T-helper 2 cell treated with Interferon-gamma antibody and Interleukin-4, amounts not matched to agents 5 μg/mL and 100 μg/mL, for 36 hours (primary cell): ENCODE results near the gene SLC4A9.
"Not testable (repeated sequence)": the region's sequence is repeated elsewhere in the genome, so short reads cannot be mapped to it uniquely, and the experiment has no call there.

Experiments used
- DNase-seq: peaks from one replicate; pipeline ENCODE4 v3.0.0; 2021; ENCODE audit warnings: low spot score
- H3K27ac Mint-ChIP-seq: one replicate; pipeline ENCODE4 v1.8.0; 2021; ENCODE audit warnings: mild to moderate bottlenecking, mixed read lengths
- H3K27me3 Mint-ChIP-seq: one replicate; pipeline ENCODE4 v1.8.0; 2021; ENCODE audit warnings: low read depth, mixed read lengths
- H3K36me3 Mint-ChIP-seq: one replicate; pipeline ENCODE4 v1.8.0; 2021; ENCODE audit warnings: low read depth, mixed read lengths
- H3K4me1 Mint-ChIP-seq: one replicate; pipeline ENCODE4 v1.8.0; 2021; ENCODE audit warnings: low read depth, mixed read lengths
- H3K4me3 Mint-ChIP-seq: one replicate; pipeline ENCODE4 v1.8.0; 2022; ENCODE audit warnings: mild to moderate bottlenecking, moderate library complexity, mixed read lengths
- H3K9me3 Mint-ChIP-seq: one replicate; pipeline ENCODE4 v1.8.0; 2021; ENCODE audit warnings: mixed read lengths

Gene SLC4A9

DNA sequence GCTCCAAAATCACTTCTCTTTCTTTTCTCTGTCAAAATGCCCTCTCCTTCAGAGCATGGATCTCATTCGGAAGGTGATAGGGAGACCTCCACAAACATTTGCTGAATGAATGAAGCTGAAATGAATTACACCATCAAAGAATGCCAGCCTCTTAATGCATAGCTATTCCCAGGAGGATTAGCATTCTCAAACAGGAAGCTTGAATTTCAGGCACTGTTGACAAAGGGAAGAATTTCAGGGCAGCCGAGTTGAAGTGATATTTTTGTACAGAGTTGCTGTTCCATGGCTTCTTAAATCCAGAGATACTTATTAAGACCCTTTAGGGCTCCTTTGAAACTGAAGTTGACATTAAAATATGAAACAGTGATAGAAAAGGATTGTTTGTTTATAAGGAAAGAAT is 32.4 kb upstream of the SLC4A9 start:
- peaks cover 3% of the 10 kb centered on the region for H3K36me3 Mint-ChIP-seq
- peaks cover 5% of the 10 kb centered on the region for H3K27me3 Mint-ChIP-seq
- H3K9me3 Mint-ChIP-seq: no peaks in the 10 kb centered on the region
- H3K27ac Mint-ChIP-seq: no peak overlapping the region
- no peak for DNase-seq
- H3K4me3 Mint-ChIP-seq: no peak overlapping the region
- H3K4me1 Mint-ChIP-seq: no peaks in the 10 kb centered on the region

DNA sequence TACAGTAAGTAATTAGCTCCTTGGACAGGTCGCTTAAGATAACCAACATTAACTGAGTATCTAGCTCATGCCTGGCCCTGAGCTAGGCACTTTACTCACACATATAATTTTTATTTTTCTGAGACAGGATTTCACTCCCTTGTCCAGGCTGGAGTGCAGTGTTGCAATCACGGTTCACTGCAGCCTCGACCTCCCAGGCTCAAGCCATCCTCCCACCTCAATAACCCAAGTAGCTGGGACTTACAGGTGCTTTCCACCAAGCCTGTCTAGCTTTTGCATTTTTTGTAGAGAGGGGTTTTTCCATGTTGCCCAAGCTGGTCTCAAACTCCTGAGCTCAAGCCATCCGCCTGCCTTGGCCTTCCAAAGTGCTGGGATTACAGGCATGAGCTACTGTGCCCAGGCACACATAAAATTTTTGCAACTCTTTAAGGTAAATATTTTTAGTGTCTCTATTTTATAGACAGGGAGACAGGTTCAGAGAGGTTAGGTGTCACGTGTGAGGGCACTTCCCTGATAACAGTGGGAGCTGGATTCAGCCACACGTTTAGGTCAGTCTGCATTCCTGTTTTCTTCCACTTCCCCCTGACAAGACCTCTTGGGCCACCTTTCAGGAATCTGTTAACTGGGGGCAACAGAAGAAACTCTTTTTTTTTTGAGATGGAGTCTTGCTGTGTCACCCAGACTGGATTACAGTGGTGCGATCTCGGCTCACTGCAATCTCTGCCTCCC is 31.8 kb upstream of the SLC4A9 start:
- Mint-ChIP-seq H3K9me3 (no peaks in the 10 kb centered on the region), H3K36me3 (peaks cover 5% of the 10 kb centered on the region), H3K4me1 (no peaks in the 10 kb centered on the region), H3K27ac (no peak overlapping the region), H3K27me3 (peaks cover 5% of the 10 kb centered on the region), H3K4me3 (no peak overlapping the region)
- DNase-seq: no peak

DNA sequence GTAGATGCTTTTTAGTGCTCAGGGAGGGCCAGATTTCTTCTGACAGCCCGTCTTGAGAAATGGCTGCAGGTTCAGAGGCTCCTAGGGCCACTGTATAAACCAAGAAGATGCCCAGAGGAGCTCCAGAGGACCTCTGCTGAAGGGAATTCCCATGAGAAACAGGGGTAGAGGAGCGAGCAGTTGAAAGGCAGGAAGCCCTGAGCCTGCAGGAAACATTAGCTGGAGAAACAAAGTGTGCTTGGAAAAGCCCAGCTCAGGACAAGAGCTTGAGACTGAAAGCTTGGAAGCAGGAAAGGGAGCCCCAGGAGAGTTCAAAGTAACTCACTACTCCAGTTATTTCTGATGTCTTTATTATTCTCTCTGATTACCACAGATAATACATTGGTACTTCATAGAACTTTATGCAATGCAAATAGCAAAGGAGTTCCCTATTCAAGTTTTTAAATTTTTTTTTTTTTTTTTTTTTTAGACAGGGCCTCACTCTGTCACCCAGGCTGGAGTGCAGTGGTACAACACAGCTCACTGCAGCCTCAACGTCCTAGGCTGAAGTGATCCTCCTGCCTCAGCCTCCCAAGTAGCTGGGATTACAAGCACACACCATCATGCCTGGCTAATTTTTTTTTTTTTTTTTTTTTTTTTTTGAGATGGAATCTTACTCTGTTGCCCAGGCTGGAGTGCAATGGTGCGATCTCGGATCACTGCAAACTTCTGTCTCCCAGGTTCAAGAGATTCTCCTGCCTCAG is 30.1 kb upstream of the SLC4A9 start:
- no peaks in the 10 kb centered on the region for H3K4me1 Mint-ChIP-seq
- no peak for DNase-seq
- H3K9me3 Mint-ChIP-seq: no peaks in the 10 kb centered on the region
- no peak overlapping the region for H3K27ac Mint-ChIP-seq
- peaks cover 18% of the 10 kb centered on the region for H3K36me3 Mint-ChIP-seq
- peaks cover 5% of the 10 kb centered on the region for H3K27me3 Mint-ChIP-seq
- no peak overlapping the region for H3K4me3 Mint-ChIP-seq

DNA sequence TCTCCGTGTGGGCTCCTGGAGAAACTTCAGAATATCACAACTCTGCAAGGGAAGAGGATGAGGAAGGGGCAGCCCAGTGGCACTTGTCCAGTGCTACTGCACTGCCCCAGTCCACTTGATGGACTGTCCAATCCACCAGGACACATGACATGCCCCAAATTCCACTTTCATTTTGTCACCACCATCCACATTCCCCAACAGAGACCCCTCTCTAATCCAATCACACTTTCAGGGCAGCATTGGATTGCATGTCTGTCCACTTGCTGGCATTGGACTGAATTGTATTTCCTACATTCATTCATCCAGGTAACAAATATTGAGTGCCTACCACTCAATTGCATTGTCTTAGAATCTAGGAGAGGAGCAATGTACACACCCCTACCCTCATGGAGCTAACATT is 28.4 kb upstream of the SLC4A9 start:
- no peaks in the 10 kb centered on the region for H3K4me1 Mint-ChIP-seq
- peaks cover 25% of the 10 kb centered on the region for H3K36me3 Mint-ChIP-seq
- peaks cover 5% of the 10 kb centered on the region for H3K27me3 Mint-ChIP-seq
- H3K4me3 Mint-ChIP-seq: no peak overlapping the region
- no peak for DNase-seq
- no peak overlapping the region for H3K27ac Mint-ChIP-seq
- no peaks in the 10 kb centered on the region for H3K9me3 Mint-ChIP-seq

DNA sequence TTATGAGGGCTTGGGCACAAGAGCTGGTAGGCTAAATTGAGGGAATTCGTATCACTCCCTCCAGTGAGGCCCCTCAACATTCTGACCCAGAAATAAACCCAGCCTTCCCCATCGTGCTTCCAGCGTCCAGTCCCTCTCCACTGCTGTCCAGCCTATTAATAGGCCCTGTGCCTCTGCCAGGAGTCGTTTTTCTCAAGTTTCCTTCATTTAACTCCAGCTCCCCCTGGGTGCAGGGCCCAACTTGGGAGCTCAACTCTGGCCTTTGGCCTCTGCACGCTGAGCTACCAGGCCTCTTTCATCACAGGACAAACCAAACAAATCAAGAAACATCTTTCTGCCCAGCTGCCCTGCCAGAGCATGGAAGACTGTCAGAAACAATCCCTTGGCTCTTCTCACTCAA is 23.6 kb upstream of the SLC4A9 start:
- Mint-ChIP-seq H3K27me3 (no peaks in the 10 kb centered on the region), H3K36me3 (peaks cover 39% of the 10 kb centered on the region), H3K27ac (peak overlapping the region; percentile 49), H3K9me3 (no peaks in the 10 kb centered on the region), H3K4me3 (no peak overlapping the region), H3K4me1 (peaks cover 14% of the 10 kb centered on the region)
- no peak for DNase-seq

DNA sequence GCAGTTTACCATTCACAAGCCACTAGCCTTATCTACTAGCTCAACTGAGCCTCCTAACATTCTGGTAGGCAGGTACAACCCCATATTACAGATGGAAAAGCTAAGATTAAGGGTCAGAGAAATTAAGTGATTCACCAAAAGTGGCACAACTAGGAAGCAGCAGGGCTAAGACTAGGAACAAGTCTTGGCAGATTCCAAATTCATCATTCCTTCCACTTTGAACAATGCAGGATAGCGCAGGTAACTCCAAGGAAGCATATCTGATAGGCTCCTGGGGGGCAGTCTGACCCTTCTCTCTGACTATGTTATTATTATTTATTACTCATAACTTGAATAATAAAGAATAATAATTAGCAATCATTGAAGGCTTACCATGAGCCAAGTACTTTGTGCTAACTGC is 22.1 kb upstream of the SLC4A9 start:
- H3K27me3 Mint-ChIP-seq: no peaks in the 10 kb centered on the region
- peaks cover 44% of the 10 kb centered on the region for H3K36me3 Mint-ChIP-seq
- no peak for DNase-seq
- no peak overlapping the region for H3K27ac Mint-ChIP-seq
- H3K4me3 Mint-ChIP-seq: no peak overlapping the region
- peaks cover 26% of the 10 kb centered on the region for H3K4me1 Mint-ChIP-seq
- no peaks in the 10 kb centered on the region for H3K9me3 Mint-ChIP-seq

DNA sequence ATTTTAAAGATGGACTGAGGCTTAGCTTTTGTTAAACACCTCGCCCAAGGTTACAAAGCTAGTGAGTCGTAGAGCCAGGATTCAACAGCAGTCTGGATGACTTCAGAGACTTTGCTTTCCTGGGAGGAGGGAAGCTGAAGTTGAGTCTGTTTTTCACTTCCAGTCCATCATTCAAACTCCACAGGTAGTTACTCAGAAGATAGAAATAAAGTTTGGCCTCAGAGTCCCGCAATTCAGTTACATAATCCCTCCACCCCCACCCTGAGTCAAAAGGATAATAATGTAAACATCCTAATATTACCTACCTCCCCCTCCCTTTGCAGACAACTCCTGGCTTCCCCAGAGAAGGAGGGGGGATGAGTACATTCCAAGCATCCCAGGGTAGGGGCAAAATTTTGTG is 21.7 kb upstream of the SLC4A9 start:
- no peak for DNase-seq
- Mint-ChIP-seq H3K9me3 (no peaks in the 10 kb centered on the region), H3K4me3 (no peak overlapping the region), H3K4me1 (peaks cover 31% of the 10 kb centered on the region), H3K27me3 (no peaks in the 10 kb centered on the region), H3K36me3 (peaks cover 44% of the 10 kb centered on the region), H3K27ac (no peak overlapping the region)

DNA sequence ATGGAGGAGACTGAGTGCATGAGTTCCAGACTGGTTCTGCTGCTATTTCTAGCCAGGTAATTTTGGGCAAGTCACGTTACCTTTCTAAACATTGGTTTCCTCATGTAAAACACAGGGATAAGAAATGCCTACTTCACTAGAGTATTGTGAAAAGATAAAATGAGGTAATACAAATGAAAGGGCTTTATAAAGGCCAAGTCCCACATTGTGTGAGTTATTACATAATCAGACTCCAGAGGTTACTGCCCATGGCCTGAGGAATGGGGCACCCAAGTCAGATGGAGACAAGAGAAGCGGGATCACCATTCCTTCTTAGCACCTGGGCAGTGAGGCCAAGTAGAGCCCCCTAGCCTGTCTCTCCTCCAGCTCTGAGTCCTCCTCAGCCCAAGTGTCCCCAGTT is 21.1 kb upstream of the SLC4A9 start:
- peaks cover 36% of the 10 kb centered on the region for H3K4me1 Mint-ChIP-seq
- peaks cover 40% of the 10 kb centered on the region for H3K36me3 Mint-ChIP-seq
- H3K9me3 Mint-ChIP-seq: no peaks in the 10 kb centered on the region
- no peak for DNase-seq
- H3K27me3 Mint-ChIP-seq: no peaks in the 10 kb centered on the region
- no peak overlapping the region for H3K27ac Mint-ChIP-seq
- H3K4me3 Mint-ChIP-seq: no peak overlapping the region

DNA sequence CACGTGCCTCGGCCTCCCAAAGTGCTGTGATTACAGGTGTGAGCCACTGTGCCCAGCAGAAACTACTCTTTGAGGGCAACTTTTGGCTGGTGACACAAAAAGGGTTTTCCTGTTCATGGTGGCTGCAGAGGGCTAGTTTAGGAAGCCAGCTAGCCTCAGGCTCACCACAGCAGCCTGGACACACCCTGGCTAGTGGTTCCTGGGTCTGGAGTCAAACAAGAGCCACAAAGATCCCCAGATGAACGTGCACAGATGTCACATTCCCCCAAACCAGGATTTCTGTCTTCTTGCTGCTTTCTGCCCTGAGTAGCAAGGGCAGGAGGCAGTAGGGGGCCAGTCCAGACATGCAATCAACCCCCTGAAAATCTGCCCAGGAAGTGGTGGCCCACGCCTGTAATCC is 20.4 kb upstream of the SLC4A9 start:
- Mint-ChIP-seq H3K27ac (no peak overlapping the region), H3K36me3 (peaks cover 36% of the 10 kb centered on the region), H3K27me3 (no peaks in the 10 kb centered on the region), H3K9me3 (no peaks in the 10 kb centered on the region), H3K4me1 (peaks cover 42% of the 10 kb centered on the region), H3K4me3 (no peak overlapping the region)
- DNase-seq: no peak

DNA sequence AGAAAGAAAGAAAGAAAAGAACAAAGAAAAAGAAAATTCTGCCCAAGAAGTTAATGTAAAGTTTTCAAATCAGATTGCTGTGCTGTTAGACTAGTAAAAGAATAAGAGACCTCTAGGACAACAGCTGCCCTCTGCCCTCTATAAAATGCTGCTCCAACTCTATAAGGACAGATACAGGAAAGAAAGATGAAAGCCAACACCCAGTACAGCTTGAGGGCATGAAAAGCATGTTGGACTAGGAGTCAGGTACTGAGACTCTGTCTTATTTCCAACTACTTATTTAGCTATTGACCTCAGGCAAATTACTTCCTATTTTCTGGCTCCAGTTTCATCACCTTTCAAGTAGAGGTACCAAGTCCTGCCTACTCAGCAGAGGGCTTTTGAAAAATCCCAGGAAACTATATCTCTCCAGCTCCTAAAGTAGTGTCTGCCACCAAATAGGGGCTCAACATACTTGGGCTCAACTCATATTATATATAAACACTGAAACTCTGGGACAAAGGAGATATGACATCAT is 19.3 kb upstream of the SLC4A9 start:
- Mint-ChIP-seq H3K4me1 (peaks cover 48% of the 10 kb centered on the region), H3K4me3 (peak overlapping the region; percentile 27), H3K9me3 (no peaks in the 10 kb centered on the region), H3K36me3 (peaks cover 29% of the 10 kb centered on the region), H3K27me3 (no peaks in the 10 kb centered on the region), H3K27ac (peak overlapping the region; percentile 14)
- DNase-seq: no peak

DNA sequence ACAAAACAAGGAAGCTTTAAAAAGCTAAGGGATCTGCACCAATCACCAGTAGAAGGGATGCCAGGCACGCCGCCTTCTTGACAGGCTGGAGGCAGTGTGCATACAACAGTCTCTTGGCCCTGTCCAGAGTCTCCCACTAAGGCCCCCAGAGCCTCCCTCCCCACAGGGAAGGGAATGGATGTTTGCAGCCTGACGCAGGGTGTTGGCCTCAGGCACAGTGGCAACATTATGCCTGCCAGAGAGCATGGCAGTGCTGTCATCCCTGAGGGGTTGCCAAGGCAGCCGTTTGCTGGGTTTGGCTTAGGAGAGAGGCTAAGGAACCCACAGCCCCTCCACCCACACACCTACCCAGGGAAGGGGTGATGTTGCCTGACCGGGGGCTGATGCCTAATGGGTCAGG is 18.4 kb upstream of the SLC4A9 start:
- DNase-seq: no peak
- Mint-ChIP-seq H3K9me3 (no peaks in the 10 kb centered on the region), H3K4me3 (peak overlapping the region; percentile 80), H3K27ac (peak overlapping the region; percentile 31), H3K27me3 (no peaks in the 10 kb centered on the region), H3K4me1 (peaks cover 48% of the 10 kb centered on the region), H3K36me3 (peaks cover 25% of the 10 kb centered on the region)

DNA sequence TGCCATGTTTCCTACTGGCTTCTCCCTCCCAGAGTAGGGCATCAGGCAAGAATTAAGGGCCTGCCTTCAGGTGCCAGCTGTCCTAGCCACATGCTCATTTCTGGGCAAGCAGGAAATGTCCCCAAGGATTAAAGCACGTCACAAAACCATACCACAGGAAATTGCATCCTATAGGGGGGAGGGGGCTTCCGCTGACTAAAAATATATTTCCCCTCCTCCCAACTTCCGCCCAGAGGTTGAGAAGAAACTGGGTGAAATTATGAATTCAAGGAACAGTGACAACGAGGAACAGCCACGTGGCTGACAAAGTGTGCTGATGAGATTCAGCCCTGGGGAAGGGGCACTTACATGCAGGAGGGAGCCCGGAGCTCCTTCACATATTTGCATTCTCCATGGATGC is 17.7 kb upstream of the SLC4A9 start:
- peaks cover 25% of the 10 kb centered on the region for H3K36me3 Mint-ChIP-seq
- peak overlapping the region; percentile 80 for H3K4me3 Mint-ChIP-seq
- DNase-seq: peak; percentile 48
- H3K9me3 Mint-ChIP-seq: no peaks in the 10 kb centered on the region
- no peaks in the 10 kb centered on the region for H3K27me3 Mint-ChIP-seq
- H3K27ac Mint-ChIP-seq: peak overlapping the region; percentile 88
- peaks cover 53% of the 10 kb centered on the region for H3K4me1 Mint-ChIP-seq

DNA sequence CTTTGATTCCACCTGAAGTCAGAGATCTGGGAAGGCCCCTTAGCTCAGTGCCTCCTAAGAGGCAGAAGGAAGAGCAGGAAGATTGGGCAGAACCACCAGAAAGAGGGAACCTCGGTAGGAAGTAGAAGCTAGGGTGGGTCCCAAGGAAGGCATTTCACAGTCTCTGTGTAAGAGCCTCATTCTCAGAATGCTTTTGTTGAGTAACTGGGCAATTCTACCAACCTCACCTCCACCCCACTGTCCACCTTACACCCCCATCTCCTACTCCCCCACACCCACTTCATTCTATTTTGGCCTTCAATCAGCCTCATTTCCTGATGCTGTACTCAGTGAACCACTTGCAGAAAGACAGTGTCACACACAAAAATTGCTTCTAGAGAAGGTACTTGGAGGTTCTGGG is 17.1 kb upstream of the SLC4A9 start:
- peaks cover 25% of the 10 kb centered on the region for H3K36me3 Mint-ChIP-seq
- peak overlapping the region; percentile 80 for H3K4me3 Mint-ChIP-seq
- no peaks in the 10 kb centered on the region for H3K9me3 Mint-ChIP-seq
- H3K4me1 Mint-ChIP-seq: peaks cover 55% of the 10 kb centered on the region
- H3K27me3 Mint-ChIP-seq: no peaks in the 10 kb centered on the region
- DNase-seq: no peak
- peak overlapping the region; percentile 88 for H3K27ac Mint-ChIP-seq

DNA sequence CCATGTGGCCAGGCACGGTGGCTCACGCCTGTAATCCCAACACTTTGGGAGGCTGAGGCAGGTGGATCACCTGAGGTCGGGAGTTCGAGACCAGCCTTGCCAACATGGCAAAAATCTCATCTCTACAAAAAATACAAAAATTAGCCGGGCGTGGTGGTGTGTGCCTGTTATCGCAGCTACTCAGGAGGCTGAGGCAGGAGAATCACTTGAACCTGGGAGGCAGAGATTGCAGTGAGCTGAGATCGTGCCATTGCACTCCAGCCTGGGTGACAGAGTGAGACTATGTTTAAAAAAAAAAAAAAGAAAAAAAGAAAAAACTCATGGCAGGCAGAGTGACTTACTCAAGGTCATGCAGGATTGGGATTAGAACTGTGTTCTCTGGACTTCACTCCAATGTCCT is 16.1 kb upstream of the SLC4A9 start:
- H3K27ac Mint-ChIP-seq, H3K9me3 Mint-ChIP-seq, DNase-seq, H3K27me3 Mint-ChIP-seq: not testable (repeated sequence)
- Mint-ChIP-seq H3K4me3 (peak overlapping the region; percentile 91), H3K36me3 (peaks cover 23% of the 10 kb centered on the region), H3K4me1 (peaks cover 57% of the 10 kb centered on the region)
